ENCODE data around the gene FMN2.

FMN2 gene

DNA sequence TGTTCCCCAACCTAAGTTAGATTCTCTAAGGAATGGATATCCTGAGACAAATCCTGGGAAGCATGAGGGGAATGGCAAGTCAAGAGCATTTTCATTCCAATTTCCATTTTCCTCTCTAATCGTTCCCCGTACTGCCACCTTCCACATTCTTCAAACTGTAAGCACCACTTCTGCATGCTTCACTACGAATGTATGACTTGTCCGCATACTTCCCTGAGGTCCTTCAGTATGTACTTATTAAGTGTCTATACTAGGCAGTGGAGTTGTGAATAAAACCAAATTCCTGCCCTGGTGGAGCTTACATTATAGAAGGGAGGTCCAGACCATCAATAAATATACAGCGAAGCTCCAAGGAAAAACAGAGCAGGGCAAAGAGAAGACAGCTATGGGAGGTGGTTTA, 365.5 kb downstream of the FMN2 start:
- no peak for DNase-seq

DNA sequence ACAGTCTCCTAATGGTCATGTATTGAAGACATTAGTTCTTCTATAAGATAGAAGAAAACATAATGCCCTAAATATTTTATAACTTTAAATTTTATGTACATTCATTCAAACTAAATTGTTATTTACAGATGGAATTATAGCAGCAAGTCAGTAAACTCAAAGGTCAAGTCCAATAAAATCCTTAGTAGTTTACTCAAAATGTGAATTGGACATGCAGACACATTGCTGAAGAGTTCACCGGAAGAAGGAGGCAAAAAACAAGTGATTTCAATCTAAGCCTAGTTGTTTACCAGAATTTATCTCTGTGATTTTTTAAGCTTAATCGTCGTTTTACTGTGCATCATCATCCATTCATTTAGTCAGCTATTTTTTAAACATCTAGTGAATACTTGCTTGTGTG, 370.6 kb downstream of the FMN2 start:
- no peak for DNase-seq

DNA sequence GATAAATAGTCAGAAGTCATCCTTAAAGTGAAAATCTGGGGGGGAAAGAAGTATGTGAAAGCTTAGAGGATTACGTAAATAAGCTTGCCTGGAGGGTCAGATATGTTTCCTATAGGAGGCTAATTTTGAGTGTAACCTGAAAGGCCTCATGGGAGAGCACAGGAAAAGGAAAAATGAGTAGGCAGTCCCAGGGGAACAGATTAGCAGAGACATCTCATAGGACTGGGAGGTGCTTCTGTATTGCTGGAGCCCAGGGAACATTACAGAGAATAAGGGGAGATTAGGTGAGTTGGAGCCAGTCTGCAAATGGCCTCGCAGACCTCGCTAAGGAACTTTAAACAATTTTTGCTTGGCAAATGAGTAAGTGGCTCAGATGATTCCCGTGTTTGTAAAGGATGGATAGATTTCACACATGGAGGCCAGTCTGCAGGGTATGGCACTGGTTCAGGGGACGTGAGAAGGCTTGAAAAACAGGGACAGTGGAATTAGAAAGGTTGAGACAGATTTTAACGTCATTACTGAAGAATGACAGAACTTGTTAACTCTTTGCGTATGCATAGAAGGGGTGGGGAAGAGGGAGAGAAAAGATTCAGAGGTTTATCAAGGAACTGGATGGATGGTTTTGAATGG, 371.2 kb downstream of the FMN2 start:
- DNase-seq = peak; percentile 69

DNA sequence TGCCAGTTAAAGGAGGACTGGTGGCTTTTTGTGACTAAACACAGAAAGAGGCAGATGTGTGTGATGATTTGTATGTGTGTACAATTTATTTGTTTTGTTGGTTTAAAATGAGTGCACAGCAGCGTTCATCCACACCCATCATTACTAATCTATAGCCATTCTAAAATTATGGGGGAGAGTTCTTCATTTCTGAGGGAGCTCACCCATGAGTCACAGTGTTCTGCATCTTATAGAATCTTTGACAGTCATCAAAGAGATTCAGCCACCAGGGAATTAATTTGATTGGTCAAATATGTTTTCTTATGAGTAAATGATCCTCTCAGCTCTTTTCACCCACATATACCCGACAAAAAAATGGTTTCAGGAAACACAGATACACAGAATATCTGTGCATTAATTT, 372.4 kb downstream of the FMN2 start:
- no peak for DNase-seq

DNA sequence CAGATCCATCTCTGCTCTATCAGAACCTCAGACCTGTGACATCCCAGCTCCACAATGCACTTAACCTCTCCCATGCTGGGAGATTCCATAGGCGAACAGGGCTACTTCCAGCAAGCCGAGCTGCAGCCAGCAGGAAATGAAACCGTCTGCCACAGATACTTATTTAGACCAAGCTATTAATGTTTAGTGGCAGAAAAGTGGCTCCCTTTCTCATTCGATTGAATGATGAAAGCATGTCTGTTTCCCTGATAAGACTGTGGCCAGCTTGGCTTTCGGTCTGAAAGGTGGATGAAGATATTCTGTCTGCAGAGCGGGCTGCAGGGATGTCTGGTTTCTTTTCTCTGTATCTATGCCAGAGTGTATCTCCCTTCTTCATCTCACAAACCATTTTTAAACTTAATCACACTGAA, 373.9 kb downstream of the FMN2 start:
- no peak for DNase-seq

DNA sequence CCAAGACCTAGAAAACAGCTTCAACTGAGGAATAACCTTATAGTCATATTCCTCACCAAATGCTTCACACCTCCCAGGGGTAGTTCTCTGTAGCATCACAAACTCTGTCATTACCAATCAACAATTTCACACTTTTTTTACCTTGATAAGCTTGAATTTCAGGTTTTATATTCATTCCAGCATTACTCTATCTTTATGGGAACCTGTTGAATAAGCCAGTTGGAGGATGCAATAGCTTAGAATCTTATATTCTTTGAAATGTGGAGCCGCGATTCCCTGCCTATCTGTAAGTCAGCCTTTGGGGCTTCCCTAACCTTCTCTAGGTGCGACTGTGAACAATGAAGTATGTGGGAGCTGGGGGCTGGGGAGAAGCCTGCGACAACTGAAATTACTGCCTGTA, 374.8 kb downstream of the FMN2 start:
- no peak for DNase-seq

DNA sequence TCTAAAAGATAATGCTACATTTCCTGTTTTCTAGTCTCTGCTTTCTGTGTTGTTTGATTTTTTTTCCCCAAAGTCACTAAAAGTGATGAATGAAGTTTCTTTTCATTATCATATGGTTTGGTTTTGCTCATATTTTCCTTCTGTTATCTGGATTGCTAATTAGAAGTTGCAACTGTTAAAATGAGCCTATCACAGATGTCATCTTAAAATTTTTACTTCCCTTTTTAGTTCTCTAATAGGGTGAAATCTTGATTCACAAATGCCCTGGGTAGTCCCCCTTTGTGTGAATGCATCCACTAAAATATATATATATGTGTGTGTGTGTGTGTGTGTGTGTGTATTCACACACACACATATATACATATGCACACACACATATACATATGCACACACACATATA, 376.2 kb downstream of the FMN2 start:
- no peak for DNase-seq

DNA sequence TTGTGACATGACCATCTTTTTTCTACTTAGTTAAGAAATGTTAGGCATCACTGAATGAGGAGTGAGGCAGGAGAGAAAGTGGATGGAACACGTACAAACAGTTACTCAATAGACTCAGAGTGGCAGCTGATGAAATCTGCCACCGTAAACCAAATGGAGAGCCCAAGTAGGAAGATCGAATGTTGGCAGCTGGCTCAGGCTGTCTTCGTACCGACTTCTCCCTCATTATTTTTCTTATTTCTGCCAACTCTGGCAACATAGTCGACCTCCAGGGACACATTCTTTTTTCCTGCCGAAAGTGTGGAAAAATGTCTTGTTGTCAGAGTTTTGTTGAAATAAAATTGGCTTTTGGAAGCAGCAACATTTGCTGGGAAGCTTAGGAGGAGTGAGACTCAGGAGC, 377.0 kb downstream of the FMN2 start:
- DNase-seq = no peak

DNA sequence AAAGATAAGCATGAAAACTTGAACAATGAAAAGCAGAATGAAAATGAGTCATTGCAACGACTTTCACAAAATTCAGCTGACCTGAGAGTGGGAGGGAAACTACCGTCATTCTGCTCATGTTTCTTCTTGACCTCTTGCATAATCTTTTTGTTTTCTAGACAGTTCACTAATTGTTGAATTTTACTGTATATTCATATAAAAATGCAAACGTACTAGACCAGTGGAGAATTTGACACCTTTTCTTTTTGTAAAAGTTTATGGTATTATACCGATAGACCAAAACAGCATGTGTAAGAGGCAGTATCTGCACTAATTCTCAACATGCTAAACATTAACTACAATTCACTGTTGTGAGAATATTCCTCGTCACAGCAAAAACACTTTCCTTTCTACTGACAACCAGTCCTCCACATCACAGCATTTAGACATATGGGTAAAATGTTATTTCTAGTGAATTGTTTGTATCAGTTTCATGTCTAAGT, 382.5 kb downstream of the FMN2 start:
- DNase-seq = no peak

DNA sequence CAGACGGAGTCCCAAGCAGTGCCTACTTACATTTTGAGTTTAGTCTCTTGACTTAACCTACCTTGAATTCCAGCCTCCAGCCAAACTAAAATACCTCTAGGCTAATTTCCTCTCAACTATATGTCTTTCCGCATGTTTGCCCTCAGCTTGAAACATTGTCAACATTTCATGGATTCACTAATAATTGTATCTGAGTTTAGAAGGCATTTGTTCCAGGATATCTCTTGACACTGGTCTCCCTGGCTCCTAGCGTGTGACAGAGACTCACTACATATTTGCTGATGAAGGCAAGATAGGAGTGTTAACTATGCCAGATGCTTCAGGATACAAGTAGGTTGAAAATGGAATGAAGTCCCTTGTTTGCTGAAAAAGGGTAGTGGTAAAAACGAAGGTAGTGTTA, 384.1 kb downstream of the FMN2 start:
- DNase-seq = no peak

DNA sequence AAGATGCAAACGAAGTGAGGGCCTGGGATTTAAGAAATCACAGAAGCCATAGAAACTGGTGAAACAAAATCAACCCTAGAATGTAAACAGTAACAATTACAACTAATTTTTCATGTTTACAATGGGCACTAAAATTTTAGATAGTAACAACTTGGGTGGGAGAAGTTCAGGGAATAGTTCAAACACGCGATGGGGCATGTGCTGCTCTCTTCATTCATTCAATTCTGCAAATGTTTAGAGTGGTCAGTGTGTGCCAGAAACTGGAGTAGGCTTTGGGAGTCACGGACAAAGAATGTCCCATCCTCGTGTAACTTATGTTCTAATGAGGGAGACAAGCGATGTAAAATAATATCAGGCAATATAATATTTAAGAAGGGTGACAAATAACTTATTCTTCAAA, 386.9 kb downstream of the FMN2 start:
- no peak for DNase-seq

DNA sequence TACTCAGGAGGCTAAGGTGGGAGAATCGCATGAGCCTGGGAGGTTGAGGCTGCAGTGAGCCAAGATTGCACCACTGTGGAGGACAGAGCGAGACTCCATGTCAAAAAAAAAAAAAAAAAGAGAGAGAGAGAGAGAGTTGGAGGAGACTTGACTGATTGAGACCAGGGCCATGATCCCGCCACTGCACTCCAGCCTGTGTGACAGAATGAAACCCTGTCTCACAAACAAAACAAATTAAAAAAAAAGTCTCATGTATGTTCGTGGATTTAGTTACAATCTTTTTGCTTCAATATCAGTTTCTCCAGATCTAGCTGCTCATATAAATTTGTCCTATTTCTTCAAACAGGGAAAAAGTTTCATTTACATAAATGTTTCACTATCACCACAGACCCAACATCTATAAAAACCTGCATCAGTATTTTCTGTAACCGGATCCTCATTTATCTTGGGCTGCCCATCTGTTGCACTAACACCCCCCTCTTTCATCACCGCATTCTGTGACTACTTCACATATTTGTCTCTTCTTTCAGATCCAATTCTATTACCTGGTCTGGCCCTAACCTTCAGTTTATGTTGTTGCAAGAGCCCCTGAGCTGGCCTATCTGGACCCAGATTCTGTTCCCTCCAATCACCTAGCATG, 393.2 kb downstream of the FMN2 start:
- DNase-seq = peak; percentile 42

DNA sequence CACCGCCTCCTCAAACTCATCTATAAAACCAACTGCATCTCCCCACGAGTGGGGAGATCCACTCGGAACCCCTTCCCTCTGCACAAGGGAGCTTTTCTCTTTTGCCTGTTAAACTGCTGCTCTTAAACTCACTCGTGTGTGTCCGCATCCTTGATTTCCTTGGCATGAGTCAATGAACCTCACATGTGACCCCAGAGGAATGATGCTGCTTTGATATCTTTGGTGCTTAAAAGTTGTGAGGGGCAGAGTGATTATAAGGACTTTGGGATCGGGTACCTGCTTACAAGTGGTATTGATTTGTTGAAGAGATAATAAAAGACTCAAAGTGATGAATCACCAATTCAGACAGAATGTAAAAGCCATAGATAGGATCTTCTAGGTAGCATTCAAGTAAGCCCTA, 394.9 kb downstream of the FMN2 start:
- DNase-seq = no peak

DNA sequence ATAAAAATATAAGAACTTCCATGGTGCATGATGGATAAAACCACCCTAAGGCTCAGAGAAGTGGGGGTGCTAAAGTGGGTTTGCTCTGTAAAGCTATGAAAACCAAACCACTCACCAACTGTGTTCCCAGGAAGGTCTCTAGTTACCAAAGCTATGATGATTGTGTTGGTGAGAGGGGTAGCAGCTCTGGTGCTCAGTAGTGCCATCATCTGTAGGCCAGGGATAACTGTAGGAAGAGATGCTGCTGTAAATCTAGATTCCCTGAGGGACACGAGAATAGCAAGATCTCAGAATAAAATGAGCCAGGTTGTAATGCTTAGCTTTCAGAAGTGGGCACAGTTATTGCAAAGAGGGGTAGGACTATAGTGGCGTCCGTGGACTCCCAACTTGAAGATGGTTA, 395.8 kb downstream of the FMN2 start:
- DNase-seq = no peak

DNA sequence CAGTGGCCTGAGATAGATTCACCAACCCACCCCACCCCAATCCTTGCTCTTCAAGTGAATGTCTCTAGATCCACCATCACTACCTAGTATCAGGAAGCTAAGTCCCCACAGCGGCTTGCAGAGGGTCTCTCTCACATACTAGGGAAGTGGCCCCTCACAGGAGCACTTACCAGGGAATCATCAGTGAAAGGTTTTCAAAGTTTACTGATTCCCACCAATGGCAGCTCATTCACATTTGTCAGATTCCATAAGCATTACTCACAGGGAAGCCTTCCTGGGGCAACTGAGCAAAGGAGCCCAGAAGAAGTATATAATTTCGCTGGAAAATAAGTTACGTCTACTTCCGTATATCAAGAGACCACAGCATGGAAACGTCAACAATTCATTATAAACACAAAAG, 399.5 kb downstream of the FMN2 start:
- no peak for DNase-seq

DNA sequence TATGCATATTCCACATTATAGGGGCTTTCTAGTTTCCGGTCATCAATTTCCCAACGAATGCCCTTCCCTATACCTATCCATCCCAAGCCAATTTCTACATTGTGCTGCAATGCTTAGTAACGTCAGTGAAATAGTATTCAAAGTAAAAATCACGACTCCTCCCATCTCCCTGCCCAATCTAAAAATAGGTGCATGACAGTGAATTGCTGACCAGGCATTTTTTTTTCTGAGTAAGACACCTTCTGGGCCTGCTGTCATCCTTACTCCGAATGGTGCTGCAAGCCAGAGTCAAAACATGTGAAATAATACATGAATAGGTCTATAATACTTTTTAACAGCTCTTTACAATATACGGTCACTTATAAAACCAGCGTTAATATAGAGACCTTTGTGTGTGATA, 400.1 kb downstream of the FMN2 start:
- no peak for DNase-seq

DNA sequence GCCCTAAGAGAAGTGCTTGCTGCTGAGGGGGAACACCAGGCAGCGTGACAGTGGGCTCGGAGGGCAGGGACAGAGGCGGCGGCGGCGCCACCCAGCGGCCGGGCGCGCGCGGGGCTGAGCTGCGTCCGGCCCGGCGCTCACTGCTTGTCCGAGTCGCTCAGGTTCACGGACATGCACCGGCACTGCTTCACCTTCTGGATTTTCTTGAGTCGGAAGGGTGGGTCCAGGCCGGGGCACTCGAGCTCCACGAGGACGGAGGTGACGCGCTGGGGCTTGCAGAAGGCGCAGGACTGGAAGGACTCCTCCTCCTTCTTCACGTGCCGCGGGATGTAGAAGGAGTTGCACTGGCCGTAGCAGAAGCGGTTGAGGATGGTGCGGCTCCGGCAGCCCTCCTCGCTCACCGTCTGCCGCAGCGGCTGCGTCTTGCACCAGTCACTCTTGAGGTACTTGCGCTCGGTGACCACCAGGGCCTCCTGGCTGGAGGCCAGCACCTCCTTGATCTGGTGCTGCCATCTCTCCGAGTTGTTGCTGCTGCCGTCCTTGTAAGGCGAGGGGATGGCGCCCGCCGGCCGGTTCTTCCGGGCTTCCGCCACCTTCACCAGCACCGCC, 401.3 kb downstream of the FMN2 start:
- DNase-seq = no peak

DNA sequence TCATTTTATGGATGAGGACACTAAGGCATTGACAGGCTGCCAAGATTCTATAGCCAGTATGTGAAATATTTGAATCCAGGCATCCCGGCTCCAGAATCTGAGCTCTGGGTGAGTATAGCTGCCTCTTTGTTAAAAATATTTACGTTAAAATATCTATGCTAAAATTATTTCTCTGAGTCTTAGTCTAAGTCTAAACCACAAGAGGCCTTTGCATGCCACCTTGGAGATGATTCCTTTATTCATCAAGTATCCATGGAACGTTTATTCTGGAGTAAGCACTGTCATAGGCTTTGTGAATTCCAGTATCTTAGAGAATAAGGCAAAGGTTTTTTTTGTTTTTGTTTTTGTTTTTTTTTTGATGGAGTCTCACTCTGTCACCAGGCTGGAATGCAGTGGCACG, 403.9 kb downstream of the FMN2 start:
- DNase-seq = no peak

DNA sequence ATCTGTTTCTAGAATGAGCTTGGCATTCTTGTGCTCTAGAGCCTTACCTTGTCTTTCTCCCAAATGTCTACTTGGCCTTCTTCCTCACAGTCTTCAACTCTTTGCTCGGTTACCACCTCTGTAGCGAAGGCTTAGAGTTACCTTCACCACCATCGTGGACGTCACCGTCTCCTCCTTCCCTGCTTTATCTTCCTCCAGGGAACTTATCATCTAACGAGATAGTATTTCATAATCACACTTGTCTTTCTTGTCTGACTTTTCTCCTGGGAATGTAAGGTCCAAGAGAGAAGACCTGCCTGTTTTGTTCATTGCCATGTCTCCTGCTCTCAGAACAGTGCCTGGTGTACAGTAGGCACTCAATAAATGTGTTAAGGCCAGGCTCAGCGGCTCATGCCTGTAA, 404.7 kb downstream of the FMN2 start:
- no peak for DNase-seq

DNA sequence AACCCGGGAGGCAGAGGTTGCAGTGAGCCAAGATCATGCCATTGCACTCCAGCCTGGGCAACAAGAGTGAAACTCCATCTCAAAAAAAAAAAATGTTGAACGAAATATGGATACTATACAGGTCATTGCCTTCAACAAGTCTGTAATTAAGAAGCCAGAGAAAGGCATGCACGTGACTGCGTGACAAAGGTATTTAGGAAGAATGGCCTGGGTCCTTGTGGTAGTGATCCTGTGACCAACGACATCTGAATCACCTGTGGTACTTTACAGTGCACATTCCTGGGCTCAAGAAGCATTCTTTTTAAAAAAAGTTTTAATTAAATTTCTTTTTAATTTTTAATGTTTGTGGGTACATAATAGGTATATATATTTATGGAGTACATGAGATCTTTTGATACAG, 405.3 kb downstream of the FMN2 start:
- no peak for DNase-seq

DNA sequence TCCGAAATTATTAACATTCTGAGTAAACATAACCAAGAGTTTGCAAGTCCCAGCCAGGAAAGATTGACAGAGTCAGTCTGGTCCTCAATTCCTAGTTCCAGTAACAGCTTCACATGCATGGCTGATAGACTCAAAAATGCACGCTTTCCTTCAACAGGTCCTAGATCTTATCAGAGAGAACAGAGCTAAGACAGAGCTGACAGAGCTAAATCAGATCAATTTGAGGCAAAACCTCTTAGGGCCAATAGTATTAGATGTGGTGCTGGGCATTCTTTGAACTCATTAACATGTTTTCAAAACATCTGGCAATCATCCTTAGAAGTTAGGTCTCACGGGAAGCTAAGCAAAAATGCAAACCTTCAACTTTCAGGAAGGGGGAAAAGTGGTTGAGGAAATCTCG, 406.2 kb downstream of the FMN2 start:
- DNase-seq = no peak

DNA sequence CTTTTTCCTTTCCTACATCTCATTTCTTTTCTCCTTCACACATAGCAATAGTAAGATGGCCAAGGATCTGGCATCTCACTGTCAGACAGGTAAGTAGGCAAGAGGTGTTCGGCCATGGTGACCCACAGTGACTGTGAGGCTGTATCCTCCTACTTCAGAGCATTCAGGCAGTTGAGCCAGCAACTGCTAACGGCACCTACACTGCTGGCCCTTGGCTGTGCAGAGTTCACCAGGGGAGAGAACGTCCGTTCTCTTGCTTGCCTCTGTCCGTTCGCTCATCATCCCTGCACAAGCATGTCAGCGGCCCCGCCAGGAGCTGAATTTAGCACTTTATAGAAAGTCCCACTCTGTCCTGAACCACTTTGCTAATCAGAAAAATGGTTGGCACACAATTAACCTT, 406.7 kb downstream of the FMN2 start:
- no peak for DNase-seq

DNA sequence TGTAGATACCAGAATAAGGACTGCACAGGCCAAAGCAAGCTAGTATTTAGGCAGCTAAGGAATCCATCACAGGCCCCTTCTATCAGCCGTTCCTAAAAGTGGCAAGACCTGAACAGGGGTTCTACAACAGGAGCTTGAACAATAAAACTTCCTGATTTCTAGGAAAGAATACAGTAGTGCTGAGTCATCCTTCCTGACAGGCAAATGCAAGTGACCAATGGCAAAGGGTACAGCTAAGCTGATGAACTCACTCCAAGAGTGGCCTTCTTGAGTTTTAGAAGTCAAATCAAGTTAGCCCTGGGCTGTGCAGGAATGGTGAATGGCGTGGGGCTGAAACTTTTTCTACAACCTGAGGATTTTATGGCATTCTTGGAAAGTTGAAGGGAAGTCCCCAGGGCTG, 407.3 kb downstream of the FMN2 start:
- no peak for DNase-seq

DNA sequence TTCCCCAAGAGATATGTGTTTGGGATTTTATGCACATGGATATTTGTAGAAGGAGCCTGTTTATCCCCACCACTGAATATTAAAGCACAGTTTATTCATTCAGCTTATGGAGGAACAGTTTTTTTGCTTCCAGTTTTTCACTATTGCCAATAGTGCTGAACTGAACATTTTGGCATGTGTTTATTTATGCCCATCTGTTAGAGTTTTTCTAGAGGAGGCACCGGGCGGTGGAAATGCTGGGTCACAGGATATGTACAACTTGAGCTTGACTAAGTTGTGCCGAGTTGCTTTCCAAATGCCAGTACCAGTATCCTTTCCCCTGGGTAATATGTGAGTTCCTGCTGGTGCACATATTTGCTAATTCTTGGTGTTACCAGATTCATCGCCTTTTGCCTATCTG, 409.0 kb downstream of the FMN2 start:
- DNase-seq = no peak

DNA sequence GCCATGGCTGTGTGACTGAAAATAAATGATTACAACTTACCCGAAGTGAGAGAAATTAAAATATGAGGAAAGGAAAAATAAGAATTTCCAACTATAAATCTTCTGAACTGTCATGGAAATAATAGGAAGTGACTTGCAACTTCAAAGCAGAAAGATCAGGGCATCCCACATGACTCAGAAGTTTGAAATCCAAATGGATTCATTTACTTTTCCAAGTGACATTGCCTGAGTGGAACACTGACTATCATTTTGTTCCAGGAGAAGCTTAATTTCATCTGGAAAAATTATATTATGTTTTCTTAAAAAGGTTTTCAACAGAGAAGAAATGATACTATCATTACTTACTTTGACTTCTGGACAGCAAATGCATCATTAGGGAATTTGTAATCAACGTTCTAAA, 409.4 kb downstream of the FMN2 start:
- DNase-seq = no peak

Data from NCI-H524 treated with DMSO at 0.1 percent for 48 hours (cell line).